H9 (cell line): Measurements from ENCODE around the gene GCAT. TPM values are rescaled to one million over a fixed set of nuclear protein-coding genes. Genes with fewer than 3 reads are reported as not detected.
"Not testable (repeated sequence)": the region's sequence is repeated elsewhere in the genome, so short reads cannot be mapped to it uniquely, and the experiment has no call there.

Experiments
- DNase-seq: peaks from one replicate; pipeline ENCODE4 v3.0.0-alpha.2; 2017
- H2AFZ ChIP-seq: one replicate; pipeline ENCODE4 v1.6.1; 2013; ENCODE audit warnings: mild to moderate bottlenecking, low read length, control low read depth, moderate library complexity
- H2AK5ac ChIP-seq: 2 replicates; pipeline ENCODE4 v1.6.1; 2013; ENCODE audit warnings: low read length, control low read depth, mixed read lengths; ENCODE audit not compliant: insufficient read length
- H2BK120ac ChIP-seq: one replicate; pipeline ENCODE4 v1.6.1; 2013; ENCODE audit warnings: low read depth, mild to moderate bottlenecking, low read length, control low read depth, inconsistent platforms; ENCODE audit not compliant: poor library complexity, severe bottlenecking
- H2BK12ac ChIP-seq: 2 replicates; pipeline ENCODE4 v1.6.1; 2013; ENCODE audit warnings: low read length, control low read depth, mixed read lengths, low read depth; ENCODE audit not compliant: insufficient read length
- H2BK15ac ChIP-seq: 2 replicates; pipeline ENCODE4 v1.6.1; 2013; ENCODE audit warnings: low read depth, low read length, control low read depth
- H2BK20ac ChIP-seq: one replicate; pipeline ENCODE4 v1.6.1; 2013; ENCODE audit warnings: low read depth, mild to moderate bottlenecking, low read length, control low read depth, inconsistent platforms; ENCODE audit not compliant: poor library complexity, severe bottlenecking
- H2BK5ac ChIP-seq: 2 replicates; pipeline ENCODE4 v1.6.1; 2013; ENCODE audit warnings: low read length, control low read depth, mixed read lengths; ENCODE audit not compliant: insufficient read length
- H3K14ac ChIP-seq: 2 replicates; pipeline ENCODE4 v1.6.1; 2013; ENCODE audit warnings: low read length, control low read depth; ENCODE audit not compliant: insufficient read depth
- H3K18ac ChIP-seq: 2 replicates; pipeline ENCODE4 v1.6.1; 2013; ENCODE audit warnings: low read depth, mild to moderate bottlenecking, mixed read lengths, low read length, control low read depth; ENCODE audit not compliant: insufficient read length
- H3K23ac ChIP-seq: 2 replicates; pipeline ENCODE4 v1.6.1; 2013; ENCODE audit warnings: low read length, control low read depth, mixed read lengths, low read depth; ENCODE audit not compliant: insufficient read length
- H3K23me2 ChIP-seq: 2 replicates; pipeline ENCODE4 v1.6.1; 2013; ENCODE audit warnings: low read depth, mild to moderate bottlenecking, mixed read lengths, low read length, control low read depth; ENCODE audit not compliant: insufficient read length, poor library complexity, severe bottlenecking
- H3K27ac ChIP-seq: 2 replicates; pipeline ENCODE4 v1.5.1; 2013; ENCODE audit warnings: low read length, control low read depth, mixed read lengths, low read depth; ENCODE audit not compliant: insufficient read length
- H3K27me3 ChIP-seq: 2 replicates; pipeline ENCODE4 v1.6.1; 2013; ENCODE audit warnings: low read length, control low read depth, inconsistent platforms; ENCODE audit not compliant: insufficient read depth
- H3K4ac ChIP-seq: 2 replicates; pipeline ENCODE4 v1.6.1; 2013; ENCODE audit warnings: low read depth, mild to moderate bottlenecking, control low read depth, inconsistent platforms, low read length, moderate library complexity
- H3K4me1 ChIP-seq: 2 replicates; pipeline ENCODE4 v1.6.1; 2013; ENCODE audit warnings: low read length, control low read depth, inconsistent platforms; ENCODE audit not compliant: insufficient read depth
- H3K4me2 ChIP-seq: 2 replicates; pipeline ENCODE4 v1.6.1; 2013; ENCODE audit warnings: low read length, control low read depth, mixed read lengths; ENCODE audit not compliant: insufficient read length, insufficient read depth
- H3K56ac ChIP-seq: 2 replicates; pipeline ENCODE4 v1.6.1; 2013; ENCODE audit warnings: low read depth, mild to moderate bottlenecking, mixed read lengths, low read length, control low read depth; ENCODE audit not compliant: insufficient read length
- H3K79me1 ChIP-seq: 2 replicates; pipeline ENCODE4 v1.6.1; 2013; ENCODE audit warnings: low read depth, mild to moderate bottlenecking, moderate library complexity, low read length, control low read depth, inconsistent platforms; ENCODE audit not compliant: insufficient read depth, poor library complexity, severe bottlenecking
- H3K79me2 ChIP-seq: 2 replicates; pipeline ENCODE4 v1.6.1; 2013; ENCODE audit warnings: low read length, control low read depth, inconsistent platforms; ENCODE audit not compliant: insufficient read depth
- H3K9ac ChIP-seq: 2 replicates; pipeline ENCODE4 v1.6.1; 2013; ENCODE audit warnings: low read length, control low read depth, mixed read lengths; ENCODE audit not compliant: insufficient read length; ENCODE audit errors: extremely low read depth
- H3K9me3 ChIP-seq: one replicate; pipeline ENCODE4 v1.6.1; 2013; ENCODE audit warnings: low read depth, low read length, inconsistent platforms; ENCODE audit not compliant: control insufficient read depth
- H3T11ph ChIP-seq: one replicate; pipeline ENCODE4 v1.6.1; 2013; ENCODE audit warnings: mild to moderate bottlenecking, low read length, control low read depth, inconsistent platforms
- H4K20me1 ChIP-seq: one replicate; pipeline ENCODE4 v1.6.1; 2013; ENCODE audit not compliant: control insufficient read depth, insufficient read length, insufficient read depth
- H4K5ac ChIP-seq: 2 replicates; pipeline ENCODE4 v1.6.1; 2013; ENCODE audit warnings: low read depth, mild to moderate bottlenecking, mixed read lengths, low read length, control low read depth; ENCODE audit not compliant: insufficient read length
- H4K8ac ChIP-seq: replicated peaks from 2 replicates; pipeline ENCODE4 v1.6.1; 2013; ENCODE audit warnings: low read length, control low read depth, mixed read lengths, low read depth; ENCODE audit not compliant: insufficient read length
- H4K91ac ChIP-seq: 2 replicates; pipeline ENCODE4 v1.6.1; 2013; ENCODE audit warnings: low read depth, mild to moderate bottlenecking, moderate library complexity, mixed read lengths, low read length, control low read depth; ENCODE audit not compliant: insufficient read length
- H3K27ac Mint-ChIP-seq, 3 experiments: 2 replicates in 2 of 3; 3 replicates in 1 of 3; pipeline ENCODE4 v1.8.0; 2020 to 2021; ENCODE audit warnings: mixed read lengths in 3 of 3, mild to moderate bottlenecking in 1 of 3, moderate library complexity in 1 of 3
- H3K27me3 Mint-ChIP-seq: 2 replicates; pipeline ENCODE4 v1.8.0; 2021; ENCODE audit warnings: low read depth, mild to moderate bottlenecking, moderate library complexity, mixed read lengths
- H3K36me3 Mint-ChIP-seq, 3 experiments: 2 replicates in 2 of 3; 3 replicates in 1 of 3; pipeline ENCODE4 v1.8.0; 2020 to 2021; ENCODE audit warnings: low read depth in 3 of 3, mixed read lengths in 3 of 3; ENCODE audit not compliant: insufficient read depth in 1 of 3
- H3K4me1 Mint-ChIP-seq, 2 experiments: 2 replicates each; pipeline ENCODE4 v1.8.0; 2020; ENCODE audit warnings: mixed read lengths in 2 of 2
- H3K4me3 Mint-ChIP-seq, 2 experiments: 2 replicates in 1 of 2; 3 replicates in 1 of 2; pipeline ENCODE4 v1.8.0; 2020 to 2021; ENCODE audit warnings: mild to moderate bottlenecking in 2 of 2, mixed read lengths in 2 of 2, moderate library complexity in 1 of 2
- H3K9me3 Mint-ChIP-seq, 2 experiments: 2 replicates in 1 of 2; 3 replicates in 1 of 2; pipeline ENCODE4 v1.8.0; 2020; ENCODE audit warnings: mild to moderate bottlenecking in 2 of 2, mixed read lengths in 2 of 2, moderate library complexity in 1 of 2
- whole genome bisulfite sequencing: extraction: QIAGEN DNeasy Blood & Tissue Kit; methylation state at CpG from one replicate; pipeline ENCODE4 v1.1.7; 2013; ENCODE audit warnings: missing lambda C conversion rate, low lambda C conversion rate, mixed read lengths; ENCODE audit not compliant: insufficient read length; ENCODE audit errors: extremely low coverage; 5-methylcytosine and 5-hydroxymethylcytosine counted together
- total RNA-seq: library from RNA; stranded (reverse); gene quantifications from 2 replicates; pipeline ENCODE4 v1.2.1, GENCODE V29; 2021
- TF ChIP-seq, protein P1 (sequence below): fragments of 200-600 bp; sonication (generic); conservative IDR thresholded peaks from 3 replicates; pipeline ENCODE4 v1.8.0; 2021; ENCODE audit warnings: antibody characterized with exemption, mild to moderate bottlenecking

Gene GCAT
- total RNA-seq, 1 experiment from 2014 or later = 26.9 TPM

DNA sequence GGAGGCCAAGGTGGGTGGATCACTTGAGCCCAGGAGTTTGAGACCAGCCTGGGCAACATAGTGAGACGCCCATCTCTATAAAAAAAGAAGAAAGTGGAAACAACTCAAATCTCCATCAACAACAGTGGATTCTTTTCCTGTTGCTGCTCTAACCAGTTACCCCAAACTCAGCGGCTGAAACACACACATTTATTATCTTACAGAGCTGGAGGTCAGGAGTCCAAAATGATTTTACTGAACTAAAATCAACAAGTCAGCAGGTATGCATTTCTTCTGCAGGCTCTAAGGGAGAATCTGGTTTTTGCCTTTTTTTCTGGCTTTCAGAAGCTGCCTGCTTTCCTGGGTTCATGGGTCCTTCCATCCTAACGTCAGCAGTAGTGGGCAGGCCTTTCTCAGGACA, 11.7 kb upstream of the GCAT start:
- Histone ChIP-seq H3K79me2 (no peaks in the 10 kb centered on the region), H3T11ph (no peak overlapping the region), H3K4me2 (no peak overlapping the region), H3K27me3 (no peaks in the 10 kb centered on the region; the same call in 1 of the 2 replicates), H3K27ac (no peak overlapping the region), H2BK20ac (no peak overlapping the region), H2BK15ac (no peak overlapping the region), H3K23ac (no peak overlapping the region), H2AFZ (no peak overlapping the region), H3K18ac (no peak overlapping the region), H3K79me1 (no peaks in the 10 kb centered on the region), H2BK5ac (no peak overlapping the region), H4K8ac (no peak overlapping the region), H2BK12ac (no peak overlapping the region), H3K9me3 (no peaks in the 10 kb centered on the region), H2AK5ac (no peak overlapping the region), H3K14ac (no peak overlapping the region), H2BK120ac (no peak overlapping the region), H3K9ac (no peak overlapping the region), H3K4me1 (no peaks in the 10 kb centered on the region), H4K5ac (no peak overlapping the region), H4K91ac (no peak overlapping the region), H4K20me1 (no peaks in the 10 kb centered on the region), H3K23me2 (no peaks in the 10 kb centered on the region), H3K56ac (no peak overlapping the region), H3K4ac (no peak overlapping the region)
- Mint-ChIP-seq H3K27me3 (peaks cover 65% of the 10 kb centered on the region), H3K36me3 (no peaks in the 10 kb centered on the region), H3K4me3 (no peak overlapping the region), H3K27ac (no peak overlapping the region), H3K4me1 (0 out of 4 replicates have a peak, but pooled peaks cover 0 to 3% of the 10 kb centered on the region in 2 experiments), H3K9me3 (no peaks in the 10 kb centered on the region)
- WGBS = no CpG with 5 or more reads among the region's 3 CpGs
- TF ChIP-seq, protein P1, sequence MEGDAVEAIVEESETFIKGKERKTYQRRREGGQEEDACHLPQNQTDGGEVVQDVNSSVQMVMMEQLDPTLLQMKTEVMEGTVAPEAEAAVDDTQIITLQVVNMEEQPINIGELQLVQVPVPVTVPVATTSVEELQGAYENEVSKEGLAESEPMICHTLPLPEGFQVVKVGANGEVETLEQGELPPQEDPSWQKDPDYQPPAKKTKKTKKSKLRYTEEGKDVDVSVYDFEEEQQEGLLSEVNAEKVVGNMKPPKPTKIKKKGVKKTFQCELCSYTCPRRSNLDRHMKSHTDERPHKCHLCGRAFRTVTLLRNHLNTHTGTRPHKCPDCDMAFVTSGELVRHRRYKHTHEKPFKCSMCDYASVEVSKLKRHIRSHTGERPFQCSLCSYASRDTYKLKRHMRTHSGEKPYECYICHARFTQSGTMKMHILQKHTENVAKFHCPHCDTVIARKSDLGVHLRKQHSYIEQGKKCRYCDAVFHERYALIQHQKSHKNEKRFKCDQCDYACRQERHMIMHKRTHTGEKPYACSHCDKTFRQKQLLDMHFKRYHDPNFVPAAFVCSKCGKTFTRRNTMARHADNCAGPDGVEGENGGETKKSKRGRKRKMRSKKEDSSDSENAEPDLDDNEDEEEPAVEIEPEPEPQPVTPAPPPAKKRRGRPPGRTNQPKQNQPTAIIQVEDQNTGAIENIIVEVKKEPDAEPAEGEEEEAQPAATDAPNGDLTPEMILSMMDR = no peak
- DNase-seq = no peak

DNA sequence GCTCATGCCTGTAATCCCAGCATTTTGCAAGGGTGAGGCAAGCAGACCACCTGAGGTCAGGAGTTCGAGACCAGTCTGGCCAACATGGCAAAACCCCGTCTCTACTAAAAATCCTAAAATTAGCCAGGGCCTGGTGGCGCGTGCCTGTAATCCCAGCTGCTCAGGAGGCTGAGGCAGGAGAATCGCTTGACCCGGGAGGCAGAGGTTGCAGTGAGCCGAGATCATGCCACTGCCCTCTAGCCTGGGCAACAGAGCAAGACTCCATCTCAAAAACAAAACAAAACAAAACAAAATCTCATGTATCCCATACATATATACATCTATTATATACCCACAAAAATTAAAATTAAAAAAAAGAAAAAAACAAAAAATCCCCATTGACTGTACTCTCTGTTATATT, 10.5 kb upstream of the GCAT start:
- H3K79me1 ChIP-seq, H3K27ac Mint-ChIP-seq, H3K4me3 Mint-ChIP-seq, H2BK5ac ChIP-seq, H3K4me1 ChIP-seq, H3T11ph ChIP-seq, H3K9me3 ChIP-seq, H3K23ac ChIP-seq, H3K9me3 Mint-ChIP-seq, H3K36me3 Mint-ChIP-seq, H3K14ac ChIP-seq, H2AFZ ChIP-seq, H3K23me2 ChIP-seq, H3K56ac ChIP-seq, H3K79me2 ChIP-seq, H3K4me1 Mint-ChIP-seq, H3K27me3 ChIP-seq, H2BK20ac ChIP-seq, H3K4ac ChIP-seq, H4K8ac ChIP-seq, H2BK12ac ChIP-seq, H2BK15ac ChIP-seq, H2BK120ac ChIP-seq, H3K18ac ChIP-seq, H3K9ac ChIP-seq, H3K4me2 ChIP-seq, H4K20me1 ChIP-seq, H4K91ac ChIP-seq, H2AK5ac ChIP-seq, H3K27ac ChIP-seq, DNase-seq, H4K5ac ChIP-seq: not testable (repeated sequence)
- H3K27me3 Mint-ChIP-seq = peaks cover 75% of the 10 kb centered on the region
- no CpG with 5 or more reads among the region's 7 CpGs for WGBS
